ENCODE results near the gene ELL2.
"Not testable (repeated sequence)": the region's sequence is repeated elsewhere in the genome, so short reads cannot be mapped to it uniquely, and the experiment has no call there.

Gene ELL2

DNA sequence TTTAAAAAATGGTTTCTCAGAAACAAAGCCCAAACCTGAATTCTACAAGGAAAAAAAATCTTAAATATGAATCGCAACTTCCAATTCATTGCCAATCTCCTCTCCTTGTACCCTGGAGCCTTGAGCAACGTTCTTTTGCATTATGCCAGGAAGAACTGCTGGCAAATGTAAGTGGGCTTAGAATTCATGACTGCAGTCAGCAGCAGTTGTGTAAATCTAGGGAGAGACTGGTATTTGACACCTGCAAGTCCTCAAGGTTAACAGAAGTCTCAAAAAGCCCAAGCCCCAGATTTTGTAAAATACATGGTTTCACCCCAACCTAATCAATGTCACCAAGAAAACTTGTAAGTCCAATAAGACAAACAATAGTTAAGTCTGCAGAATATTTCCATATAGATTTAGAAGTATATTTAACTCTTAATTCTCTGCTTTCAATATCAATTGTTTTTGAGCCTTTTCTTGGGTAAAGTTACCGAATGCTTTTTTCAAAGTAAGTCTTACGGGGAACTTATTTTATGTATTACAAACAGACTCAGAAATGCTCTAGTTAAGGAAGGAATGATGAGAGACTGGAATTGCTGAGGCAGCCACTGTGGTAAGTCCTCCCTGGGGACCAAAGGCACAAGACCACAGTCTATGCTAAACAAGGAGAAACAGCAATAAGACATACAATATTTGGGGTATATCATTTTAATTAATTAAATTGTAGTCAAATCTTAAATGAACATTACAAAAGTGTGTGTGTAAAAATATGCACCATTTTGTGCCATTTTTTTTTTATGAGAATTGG, 31.3 kb downstream of the ELL2 start:
- FAIRE-seq (no peak), DNase-seq (ENCODE audit: insufficient read length, low spot score) (no peak)
- TF ChIP-seq POLR2A (IDR thresholded peaks at IDR 0.05; ENCODE audit: low read depth, low read length) (no peak), POLR2AphosphoS5 (IDR thresholded peaks at IDR 0.05; ENCODE audit: low read depth, low read length) (no peak), SPI1 (IDR thresholded peaks at IDR 0.05; ENCODE audit: low read depth, low read length) (no peak), TAF1 (IDR thresholded peaks at IDR 0.05; ENCODE audit: low read depth, low read length) (no peak), PAX5 (IDR thresholded peaks at IDR 0.05; ENCODE audit: insufficient read depth, low read length, severe bottlenecking) (no peak), POU2F2 (IDR thresholded peaks at IDR 0.05; ENCODE audit: low read depth, low read length) (no peak)

DNA sequence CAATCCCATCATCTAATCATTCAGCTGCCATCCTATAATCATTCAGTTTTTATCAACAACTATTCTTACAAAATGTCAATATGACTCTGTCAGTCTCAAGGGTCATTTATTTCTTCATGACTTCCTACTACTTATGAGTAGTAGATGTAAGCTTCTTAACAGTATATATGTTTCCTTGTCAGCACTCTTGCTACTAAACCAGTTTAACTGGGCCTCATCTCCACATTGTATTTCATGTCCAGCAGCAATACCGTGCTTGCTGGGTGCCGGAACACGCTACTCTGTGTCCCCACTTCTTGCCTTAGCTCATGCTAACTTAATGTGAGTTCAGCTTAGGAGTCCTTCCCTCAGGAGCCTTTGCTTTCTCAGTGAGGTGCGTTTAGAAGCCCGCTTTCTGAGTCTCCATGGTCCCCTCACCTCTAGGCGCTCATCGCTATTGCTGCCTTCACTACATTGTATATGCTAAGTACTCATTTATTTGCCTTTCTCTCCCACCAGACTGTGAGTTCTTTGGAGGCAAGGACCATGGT, 32.9 kb downstream of the ELL2 start:
- DNase-seq (ENCODE audit: insufficient read length, low spot score) (no peak), FAIRE-seq (peak; percentile 5)
- no peak for TF ChIP-seq PAX5 (IDR thresholded peaks at IDR 0.05; ENCODE audit: insufficient read depth, low read length, severe bottlenecking)
- no peak for TF ChIP-seq TAF1 (IDR thresholded peaks at IDR 0.05; ENCODE audit: low read depth, low read length)
- no peak for TF ChIP-seq POLR2AphosphoS5 (IDR thresholded peaks at IDR 0.05; ENCODE audit: low read depth, low read length)
- TF ChIP-seq POU2F2 (IDR thresholded peaks at IDR 0.05; ENCODE audit: low read depth, low read length) = no peak
- TF ChIP-seq SPI1 (IDR thresholded peaks at IDR 0.05; ENCODE audit: low read depth, low read length) = no peak
- TF ChIP-seq POLR2A (IDR thresholded peaks at IDR 0.05; ENCODE audit: low read depth, low read length) = no peak

DNA sequence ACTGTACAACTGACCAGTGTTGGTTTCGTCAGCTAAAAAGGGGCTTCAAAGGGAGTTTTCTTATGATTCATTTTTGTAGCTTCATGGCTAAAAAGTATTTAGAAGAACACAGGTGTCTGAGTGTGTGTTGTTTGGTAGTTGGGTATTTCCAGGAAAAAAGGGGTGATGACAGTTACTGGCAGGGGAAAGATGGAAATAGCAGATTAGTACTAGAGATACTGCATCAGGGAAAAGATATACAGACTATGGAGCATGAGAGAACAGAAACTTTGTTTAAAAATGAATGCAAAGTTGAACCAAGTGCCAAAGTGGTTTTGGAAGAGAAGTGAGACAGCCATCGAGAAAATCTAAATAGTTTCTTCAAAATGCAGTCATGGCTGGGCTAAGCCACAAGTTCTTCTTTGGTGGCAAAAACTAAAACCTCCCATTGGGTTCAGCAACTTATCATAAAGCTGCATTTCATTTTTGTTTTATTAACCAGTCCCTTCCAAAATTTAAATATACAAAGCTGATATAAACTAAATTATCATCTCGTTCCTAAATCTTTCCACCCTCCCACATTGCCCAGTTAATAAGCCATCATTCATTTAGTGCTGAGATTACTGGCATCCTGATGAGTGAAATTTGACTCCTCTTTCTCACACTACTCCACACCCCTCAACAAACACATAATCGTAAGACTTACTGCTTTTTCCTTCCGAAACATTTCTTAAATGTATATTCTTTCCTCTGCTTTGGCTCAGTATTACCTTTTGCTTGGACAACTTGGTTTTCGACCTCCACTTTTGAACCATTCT, 33.5 kb downstream of the ELL2 start:
- TF ChIP-seq SPI1 (IDR thresholded peaks at IDR 0.05; ENCODE audit: low read depth, low read length) (peak; percentile 87), POLR2A (IDR thresholded peaks at IDR 0.05; ENCODE audit: low read depth, low read length) (no peak)
- DNase-seq (ENCODE audit: insufficient read length, low spot score) (no peak), FAIRE-seq (peak; percentile 73)

DNA sequence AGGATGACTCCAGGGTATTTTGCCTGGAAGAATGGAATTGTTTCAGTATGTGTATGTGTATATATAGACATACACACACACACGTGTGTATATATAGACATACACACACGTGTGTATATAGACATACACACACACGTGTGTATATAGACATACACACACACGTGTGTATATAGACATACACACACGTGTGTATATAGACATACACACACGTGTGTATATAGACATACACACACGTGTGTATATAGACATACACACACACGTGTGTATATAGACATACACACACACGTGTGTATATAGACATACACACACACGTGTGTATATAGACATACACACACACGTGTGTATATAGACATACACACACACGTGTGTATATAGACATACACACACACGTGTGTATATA, 34.4 kb downstream of the ELL2 start:
- FAIRE-seq; DNase-seq (ENCODE audit: insufficient read length, low spot score): not testable (repeated sequence)

DNA sequence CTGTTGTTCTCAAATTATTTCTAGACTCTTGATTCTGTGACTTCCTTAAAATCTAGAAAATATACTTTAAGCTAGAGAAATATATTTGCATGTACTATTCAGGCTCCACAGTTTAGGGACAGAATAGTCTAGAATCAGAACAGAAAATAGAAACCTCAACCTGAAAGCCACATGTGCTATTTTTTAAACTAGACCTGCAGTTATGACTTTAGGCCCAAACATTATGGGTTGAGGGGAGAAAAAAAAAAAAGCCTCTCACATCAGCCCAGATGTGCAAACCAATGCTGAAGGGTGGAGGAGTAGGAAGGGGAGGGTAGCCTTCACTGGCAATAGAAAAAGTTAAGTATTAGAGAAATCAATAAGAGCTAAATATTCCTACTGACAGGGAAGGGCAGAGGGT, 35.7 kb downstream of the ELL2 start:
- FAIRE-seq (no peak), DNase-seq (ENCODE audit: insufficient read length, low spot score) (no peak)
- no peak for TF ChIP-seq POU2F2 (IDR thresholded peaks at IDR 0.05; ENCODE audit: low read depth, low read length)
- TF ChIP-seq PAX5 (IDR thresholded peaks at IDR 0.05; ENCODE audit: insufficient read depth, low read length, severe bottlenecking) = no peak
- no peak for TF ChIP-seq TAF1 (IDR thresholded peaks at IDR 0.05; ENCODE audit: low read depth, low read length)
- TF ChIP-seq SPI1 (IDR thresholded peaks at IDR 0.05; ENCODE audit: low read depth, low read length) = no peak
- TF ChIP-seq POLR2A (IDR thresholded peaks at IDR 0.05; ENCODE audit: low read depth, low read length) = no peak
- no peak for TF ChIP-seq POLR2AphosphoS5 (IDR thresholded peaks at IDR 0.05; ENCODE audit: low read depth, low read length)

DNA sequence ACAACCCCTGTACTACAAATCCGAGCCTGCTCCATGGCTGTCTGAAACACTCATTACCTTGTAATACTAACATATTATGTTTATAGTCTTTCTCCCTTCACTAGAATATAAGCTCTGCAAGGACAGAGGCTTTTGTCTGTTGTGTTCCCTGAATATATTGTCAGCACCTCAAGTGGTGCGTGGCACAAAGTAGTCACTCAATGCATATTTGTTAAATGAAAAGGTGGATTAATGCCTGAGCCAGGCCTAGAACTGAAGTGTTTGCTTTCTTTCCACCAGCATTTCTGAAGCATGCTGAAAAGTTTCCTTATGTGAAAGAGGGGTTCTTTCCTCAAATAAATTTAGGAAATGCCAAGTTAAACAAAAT, 36.3 kb downstream of the ELL2 start:
- FAIRE-seq (no peak), DNase-seq (ENCODE audit: insufficient read length, low spot score) (no peak)
- TF ChIP-seq POLR2A (IDR thresholded peaks at IDR 0.05; ENCODE audit: low read depth, low read length) = no peak
- no peak for TF ChIP-seq POU2F2 (IDR thresholded peaks at IDR 0.05; ENCODE audit: low read depth, low read length)

DNA sequence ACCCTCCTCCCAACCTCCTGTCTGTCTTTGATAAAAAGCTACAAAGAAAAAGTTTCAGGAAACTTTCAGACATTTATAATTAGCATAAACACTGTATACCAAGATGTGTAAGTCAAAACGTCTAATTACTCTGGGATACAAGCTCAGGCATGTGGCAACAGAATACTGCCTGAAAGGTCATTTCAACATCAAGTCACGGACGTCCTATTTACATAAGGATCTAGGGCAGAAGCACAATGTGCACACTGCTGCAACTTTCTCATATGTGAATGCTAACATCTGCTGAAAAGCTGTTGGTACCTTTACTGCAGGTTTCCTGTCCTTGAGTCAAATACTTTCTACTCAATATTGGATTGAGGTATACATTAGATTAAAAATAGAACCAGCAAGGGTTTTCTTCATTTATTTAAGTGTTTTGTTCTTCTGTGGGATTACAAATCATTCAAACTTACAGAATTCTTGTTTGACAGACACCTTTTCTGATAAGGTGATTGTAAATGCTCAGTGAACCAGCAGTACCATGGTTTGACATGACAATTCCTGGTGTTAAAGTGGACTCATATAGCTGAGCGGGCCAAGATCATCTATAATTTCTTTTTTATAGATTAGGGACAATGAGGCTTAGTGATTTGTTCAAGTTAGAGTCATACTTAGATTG, 36.8 kb downstream of the ELL2 start:
- TF ChIP-seq PAX5 (IDR thresholded peaks at IDR 0.05; ENCODE audit: insufficient read depth, low read length, severe bottlenecking) (no peak), POLR2AphosphoS5 (IDR thresholded peaks at IDR 0.05; ENCODE audit: low read depth, low read length) (no peak; the same call in 1 of the 2 replicates), POLR2A (IDR thresholded peaks at IDR 0.05; ENCODE audit: low read depth, low read length) (no peak), TAF1 (IDR thresholded peaks at IDR 0.05; ENCODE audit: low read depth, low read length) (no peak), SPI1 (IDR thresholded peaks at IDR 0.05; ENCODE audit: low read depth, low read length) (no peak), POU2F2 (IDR thresholded peaks at IDR 0.05; ENCODE audit: low read depth, low read length) (no peak)
- FAIRE-seq (peak; percentile 74), DNase-seq (ENCODE audit: insufficient read length, low spot score) (no peak)

DNA sequence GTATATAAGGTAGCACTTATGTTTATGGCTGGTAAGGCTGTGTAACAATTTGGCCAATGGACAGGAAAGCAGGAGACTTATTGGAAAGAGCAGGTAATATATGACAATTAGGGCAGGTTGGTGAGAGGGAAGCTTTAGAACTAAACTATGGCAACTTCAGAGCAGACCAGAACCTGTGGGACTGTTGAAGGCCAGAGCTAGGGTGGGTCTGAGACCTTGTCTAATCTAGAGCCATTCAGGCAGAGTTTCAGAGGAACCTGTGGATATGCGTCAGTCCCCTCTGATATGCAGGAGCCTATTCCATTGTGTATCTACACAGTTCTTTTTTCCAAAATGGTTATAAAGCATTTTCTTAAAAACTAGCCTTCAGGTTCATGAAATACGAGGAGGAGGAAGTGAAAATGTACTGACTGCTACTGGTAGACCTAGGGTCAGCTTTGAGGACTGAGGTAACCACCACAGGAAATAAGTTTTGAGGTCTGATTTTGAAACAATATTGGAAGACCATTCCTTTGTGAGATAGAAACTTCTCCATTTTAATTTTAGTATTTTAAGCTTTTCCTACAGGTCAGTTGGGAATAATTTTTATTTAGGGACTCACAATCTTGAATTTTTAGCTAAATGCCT, 37.6 kb downstream of the ELL2 start:
- FAIRE-seq = peak; percentile 78
- DNase-seq (ENCODE audit: insufficient read length, low spot score) = no peak
- TF ChIP-seq TAF1 (IDR thresholded peaks at IDR 0.05; ENCODE audit: low read depth, low read length) = no peak
- peak; percentile 97 for TF ChIP-seq SPI1 (IDR thresholded peaks at IDR 0.05; ENCODE audit: low read depth, low read length)

DNA sequence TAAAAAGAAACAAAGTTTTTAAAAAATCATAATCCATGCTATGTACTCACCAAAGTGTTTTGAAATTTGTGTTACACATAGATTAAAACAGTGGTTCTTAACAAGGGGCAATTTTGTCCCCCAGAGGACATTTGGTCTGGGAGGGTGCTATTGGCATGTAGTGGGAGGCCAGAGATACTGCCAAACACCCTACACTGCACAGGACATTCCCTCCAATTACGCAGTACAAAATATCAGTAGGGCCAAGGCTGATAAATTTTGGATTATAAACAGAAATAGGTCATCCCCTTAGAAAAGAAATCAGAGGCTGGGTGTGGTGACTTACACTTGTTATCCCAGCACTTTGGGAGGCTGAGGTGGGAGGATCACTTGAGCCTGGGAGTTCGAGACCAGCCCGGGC, 38.9 kb downstream of the ELL2 start:
- FAIRE-seq (no peak), DNase-seq (ENCODE audit: insufficient read length, low spot score) (no peak)
- TF ChIP-seq TAF1 (IDR thresholded peaks at IDR 0.05; ENCODE audit: low read depth, low read length) = no peak
- TF ChIP-seq SPI1 (IDR thresholded peaks at IDR 0.05; ENCODE audit: low read depth, low read length) = no peak
- TF ChIP-seq PAX5 (IDR thresholded peaks at IDR 0.05; ENCODE audit: insufficient read depth, low read length, severe bottlenecking) = no peak
- no peak for TF ChIP-seq POLR2A (IDR thresholded peaks at IDR 0.05; ENCODE audit: low read depth, low read length)
- no peak for TF ChIP-seq POU2F2 (IDR thresholded peaks at IDR 0.05; ENCODE audit: low read depth, low read length)
- TF ChIP-seq POLR2AphosphoS5 (IDR thresholded peaks at IDR 0.05; ENCODE audit: low read depth, low read length) = no peak
